H1 (cell line): ENCODE measurements around the gene LPO. TPM values are rescaled to one million over a fixed set of nuclear protein-coding genes. Genes with fewer than 3 reads are reported as not detected.

ENCODE experiments used
- CHD2 ChIP-seq: IDR thresholded peaks from 2 replicates; pipeline ENCODE4 v1.6.1; 2012; ENCODE audit warnings: low read length, improper control_type of control experiment
- CHD7 ChIP-seq: fragments of 300-600 bp; sonication (generic); IDR thresholded peaks from 2 replicates; pipeline ENCODE4 v1.7.1; 2012; ENCODE audit warnings: low read length, moderate library complexity, mild to moderate bottlenecking, inconsistent platforms; ENCODE audit not compliant: insufficient replicate concordance
- JUND ChIP-seq: IDR thresholded peaks from 2 replicates; pipeline ENCODE4 v1.6.1; 2011; ENCODE audit warnings: mild to moderate bottlenecking, improper control_type of control experiment, low read length
- KDM1A ChIP-seq: fragments of 200-600, 300-600 bp; sonication (generic); IDR thresholded peaks from 2 replicates; pipeline ENCODE4 v1.7.1; 2016; ENCODE audit warnings: mild to moderate bottlenecking, low read length, borderline replicate concordance
- SIN3A ChIP-seq, 2 experiments: IDR thresholded peaks in 1 of 2; conservative IDR thresholded peaks in 1 of 2; 2 replicates each; pipeline ENCODE4 v1.6.1; 2011 to 2012; ENCODE audit warnings: low read length in 2 of 2, improper control_type of control experiment in 1 of 2, low read depth in 1 of 2, mild to moderate bottlenecking in 1 of 2
- TEAD4 ChIP-seq: IDR thresholded peaks from 2 replicates; pipeline ENCODE4 v1.6.1; 2012; ENCODE audit warnings: low read depth, low read length, inconsistent platforms, mixed read lengths
- polyA plus RNA-seq, 7 experiments: library from polyadenylated mRNA; depleted of rRNA in 3 of 7; stranded (reverse) in 5 of 7; unstranded in 2 of 7; fragments of >200 nt in 5 of 7; fragments of 200-250 nt in 2 of 7; gene quantifications; 1 replicate in 5 of 7; 2 replicates in 1 of 7; 4 replicates in 1 of 7; pipeline versions ENCODE4 v1.2.1 to v1.2.3, GENCODE V29; 2011 to 2013; ENCODE audit warnings: missing spikeins in 2 of 7, mixed read lengths in 2 of 7
- total RNA-seq: library from RNA; stranded (reverse); fragmentation: NEBNext Ultra II Directional; extraction: Animal tissue kit (Norgen Biotek cat#: 25700); gene quantifications from 2 replicates; pipeline ENCODE4 v1.2.1, GENCODE V29; 2021

The LPO gene
- total and polyA plus RNA-seq, 2 of the 8 experiments (the other 6 are each of a cell fraction or from before 2014, with no cell fraction given), result 0.38 to 0.52 TPM

GRCh38 chr17:58269557-58270291 lies 31.3 kb downstream of the LPO start (continued):
- TF ChIP-seq SIN3A (conservative IDR thresholded peaks at IDR 0.05 in 1 of 2, IDR thresholded peaks at IDR 0.05 in 1 of 2; ENCODE audit: low read depth in 1 of 2, low read length in 2 of 2) (no peak), CHD7 (no peak), TEAD4 (no peak), JUND (no peak), CHD2 (no peak), KDM1A (no peak)
